OCI-LY3 (cell line): ENCODE results near the gene KBTBD12.
"Not testable (repeated sequence)": the region's sequence is repeated elsewhere in the genome, so short reads cannot be mapped to it uniquely, and the experiment has no call there.

ENCODE experiments used
- H2AFZ ChIP-seq: fragments of 200-600, 300-600 bp; shearing (Covaris generic); 2 replicates; pipeline ENCODE4 v1.6.0; 2014; ENCODE audit warnings: antibody characterized with exemption, low read depth, low read length
- H3K27ac ChIP-seq: fragments of 200-600, 300-600 bp; sonication (generic); 2 replicates; pipeline ENCODE4 v1.5.1; 2014; ENCODE audit warnings: mild to moderate bottlenecking, low read length, moderate library complexity, mixed read lengths
- H3K27me3 ChIP-seq: fragments of 200-600, 300-600 bp; sonication (generic); 2 replicates; pipeline ENCODE4 v1.6.1; 2014; ENCODE audit warnings: low read depth, low read length, mixed read lengths
- H3K36me3 ChIP-seq: fragments of 200-600, 300-600 bp; sonication (generic); replicated peaks from 2 replicates; pipeline ENCODE3; 2014; ENCODE audit warnings: low read depth, low read length, mixed read lengths
- H3K4me1 ChIP-seq: fragments of 300-600, 200-600 bp; sonication (generic); 2 replicates; pipeline ENCODE4 v1.6.1; 2014; ENCODE audit warnings: low read length, mixed read lengths
- H3K4me2 ChIP-seq: fragments of 200-600, 300-600 bp; sonication (generic); 2 replicates; pipeline ENCODE4 v1.6.1; 2014; ENCODE audit warnings: low read length, mixed read lengths
- H3K4me3 ChIP-seq: fragments of 300-600, 200-600 bp; sonication (generic); 2 replicates; pipeline ENCODE4 v1.5.1; 2014; ENCODE audit warnings: antibody characterized with exemption, mild to moderate bottlenecking, low read length, moderate library complexity
- H3K79me2 ChIP-seq: fragments of 300-600, 200-600 bp; shearing (Covaris generic); 2 replicates; pipeline ENCODE4 v1.6.1; 2014; ENCODE audit warnings: mild to moderate bottlenecking, low read length, mixed read lengths
- H3K9ac ChIP-seq: fragments of 300-600, 200-600 bp; shearing (Covaris generic); 2 replicates; pipeline ENCODE4 v1.6.0; 2014; ENCODE audit warnings: mild to moderate bottlenecking, low read length, moderate library complexity
- H3K9me3 ChIP-seq: fragments of 200-600, 300-600 bp; shearing (Covaris generic); 2 replicates; pipeline ENCODE4 v1.6.1; 2014; ENCODE audit warnings: low read length, mixed read lengths; ENCODE audit not compliant: insufficient read depth
- H4K20me1 ChIP-seq: fragments of 200-600, 300-600 bp; sonication (generic); 2 replicates; pipeline ENCODE4 v1.6.1; 2016; ENCODE audit warnings: low read length, mixed read lengths; ENCODE audit not compliant: insufficient read depth
- EZH2phosphoT487 ChIP-seq: fragments of 200-600 bp; shearing (Covaris generic); IDR thresholded peaks from 2 replicates; pipeline ENCODE4 v1.6.1; 2018; ENCODE audit warnings: antibody characterized with exemption, mixed run types, low read depth
- TF ChIP-seq, protein P1 (sequence below): fragments of 200-600, 300-600 bp; sonication (generic); IDR thresholded peaks from 2 replicates; pipeline ENCODE4 v1.5.1; 2014; ENCODE audit warnings: antibody characterized with exemption, low read length, low read depth

KBTBD12 gene

DNA sequence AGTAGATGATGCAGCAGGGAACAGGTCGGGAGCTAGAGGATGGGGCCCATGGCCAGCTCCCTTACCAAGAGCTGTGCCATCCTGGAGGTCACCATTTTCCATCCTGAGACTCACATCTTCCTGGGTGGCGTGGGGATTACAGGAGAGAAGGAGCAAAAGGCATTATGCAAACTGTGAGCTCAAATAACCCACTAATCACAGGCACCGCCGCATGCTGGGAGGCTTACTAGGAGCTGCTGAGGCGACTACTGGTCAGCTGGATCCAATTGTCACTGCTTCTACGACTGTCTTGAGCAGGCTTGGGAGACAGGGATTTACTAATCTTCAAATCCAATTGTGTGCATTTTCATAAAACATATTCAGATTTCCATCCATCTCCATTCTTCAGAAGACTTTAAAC is 12.5 kb upstream of the KBTBD12 start:
- TF ChIP-seq EZH2phosphoT487: no peak
- TF ChIP-seq, protein P1, sequence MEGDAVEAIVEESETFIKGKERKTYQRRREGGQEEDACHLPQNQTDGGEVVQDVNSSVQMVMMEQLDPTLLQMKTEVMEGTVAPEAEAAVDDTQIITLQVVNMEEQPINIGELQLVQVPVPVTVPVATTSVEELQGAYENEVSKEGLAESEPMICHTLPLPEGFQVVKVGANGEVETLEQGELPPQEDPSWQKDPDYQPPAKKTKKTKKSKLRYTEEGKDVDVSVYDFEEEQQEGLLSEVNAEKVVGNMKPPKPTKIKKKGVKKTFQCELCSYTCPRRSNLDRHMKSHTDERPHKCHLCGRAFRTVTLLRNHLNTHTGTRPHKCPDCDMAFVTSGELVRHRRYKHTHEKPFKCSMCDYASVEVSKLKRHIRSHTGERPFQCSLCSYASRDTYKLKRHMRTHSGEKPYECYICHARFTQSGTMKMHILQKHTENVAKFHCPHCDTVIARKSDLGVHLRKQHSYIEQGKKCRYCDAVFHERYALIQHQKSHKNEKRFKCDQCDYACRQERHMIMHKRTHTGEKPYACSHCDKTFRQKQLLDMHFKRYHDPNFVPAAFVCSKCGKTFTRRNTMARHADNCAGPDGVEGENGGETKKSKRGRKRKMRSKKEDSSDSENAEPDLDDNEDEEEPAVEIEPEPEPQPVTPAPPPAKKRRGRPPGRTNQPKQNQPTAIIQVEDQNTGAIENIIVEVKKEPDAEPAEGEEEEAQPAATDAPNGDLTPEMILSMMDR: no peak
- Histone ChIP-seq H3K4me2 (no peak overlapping the region), H4K20me1 (no peaks in the 10 kb centered on the region), H3K36me3 (peaks cover 3% of the 10 kb centered on the region), H3K27ac (no peak overlapping the region), H3K9me3 (no peaks in the 10 kb centered on the region), H3K79me2 (no peaks in the 10 kb centered on the region), H3K9ac (no peak overlapping the region), H3K4me3 (no peak overlapping the region), H3K27me3 (no peaks in the 10 kb centered on the region), H3K4me1 (peaks cover 10% of the 10 kb centered on the region), H2AFZ (no peak overlapping the region)

DNA sequence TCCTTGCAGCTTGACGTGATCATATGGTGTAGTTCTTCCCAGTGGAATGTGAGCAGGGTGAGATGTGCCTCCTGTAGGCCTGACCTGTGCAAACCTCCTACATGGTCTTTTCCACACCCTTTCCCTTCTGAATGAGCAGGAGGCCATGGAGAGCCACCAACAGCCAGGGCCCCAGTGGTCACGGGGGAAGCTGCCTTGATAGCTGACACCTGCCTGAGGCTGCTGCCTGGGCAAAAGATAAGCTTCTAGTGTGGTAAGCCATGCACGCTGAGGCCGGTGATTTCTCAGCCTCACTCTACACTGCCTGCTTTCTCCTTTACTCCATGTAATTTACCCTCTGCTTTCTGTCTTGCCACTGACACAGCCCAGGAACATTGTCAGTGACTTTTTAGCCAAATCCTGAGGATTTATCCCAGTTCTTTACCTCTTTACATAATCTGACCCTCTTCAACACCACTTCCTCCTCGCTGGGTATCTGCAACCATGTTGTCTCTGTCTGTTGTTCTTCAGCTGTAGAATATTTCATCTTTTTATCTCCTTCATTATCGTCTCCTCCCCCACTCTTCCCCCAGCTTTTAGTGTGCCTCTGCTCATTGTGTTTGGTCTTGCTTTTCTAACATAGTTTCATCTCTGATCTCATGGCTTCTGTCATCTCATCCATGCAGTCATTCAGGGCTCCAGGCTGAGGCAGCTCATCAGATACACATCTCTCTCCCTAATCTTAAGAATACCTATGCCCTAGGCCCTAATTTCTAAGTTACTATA is 11.2 kb upstream of the KBTBD12 start:
- TF ChIP-seq, protein P1: no peak
- TF ChIP-seq EZH2phosphoT487: no peak
- Histone ChIP-seq H3K4me3 (no peak overlapping the region), H2AFZ (no peak overlapping the region), H3K9ac (no peak overlapping the region), H3K27me3 (no peaks in the 10 kb centered on the region), H3K9me3 (no peaks in the 10 kb centered on the region), H3K36me3 (peaks cover 3% of the 10 kb centered on the region), H4K20me1 (no peaks in the 10 kb centered on the region), H3K79me2 (no peaks in the 10 kb centered on the region), H3K4me2 (no peak overlapping the region), H3K4me1 (peaks cover 13% of the 10 kb centered on the region), H3K27ac (no peak overlapping the region)

DNA sequence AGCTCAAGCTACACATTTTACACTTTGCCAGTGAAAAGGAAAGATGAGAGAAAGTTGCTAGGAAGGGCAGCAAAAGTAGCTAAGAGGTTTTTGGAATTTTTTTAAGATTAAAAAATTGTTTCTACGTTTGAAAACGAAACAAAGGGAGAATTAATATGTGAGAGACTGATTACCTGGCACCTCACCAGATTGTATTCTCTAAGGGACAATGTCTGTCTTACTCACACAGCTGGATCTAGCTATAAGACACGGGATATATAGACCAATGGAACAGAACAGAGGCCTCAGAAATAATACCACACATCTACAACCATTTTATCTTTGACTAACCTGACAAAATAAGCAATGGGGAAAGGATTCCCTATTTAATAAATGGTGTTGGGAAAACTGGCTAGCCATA is 9.5 kb upstream of the KBTBD12 start:
- Histone ChIP-seq H3K9ac (no peak overlapping the region), H4K20me1 (no peaks in the 10 kb centered on the region), H3K79me2 (no peaks in the 10 kb centered on the region), H3K4me1 (peaks cover 3% of the 10 kb centered on the region; the same call in 1 of the 2 replicates), H3K27ac (no peak overlapping the region), H3K4me2 (no peak overlapping the region), H3K9me3 (no peaks in the 10 kb centered on the region), H3K27me3 (no peaks in the 10 kb centered on the region), H2AFZ (no peak overlapping the region), H3K36me3 (no peaks in the 10 kb centered on the region), H3K4me3 (no peak overlapping the region)
- TF ChIP-seq, protein P1: no peak
- no peak for TF ChIP-seq EZH2phosphoT487

DNA sequence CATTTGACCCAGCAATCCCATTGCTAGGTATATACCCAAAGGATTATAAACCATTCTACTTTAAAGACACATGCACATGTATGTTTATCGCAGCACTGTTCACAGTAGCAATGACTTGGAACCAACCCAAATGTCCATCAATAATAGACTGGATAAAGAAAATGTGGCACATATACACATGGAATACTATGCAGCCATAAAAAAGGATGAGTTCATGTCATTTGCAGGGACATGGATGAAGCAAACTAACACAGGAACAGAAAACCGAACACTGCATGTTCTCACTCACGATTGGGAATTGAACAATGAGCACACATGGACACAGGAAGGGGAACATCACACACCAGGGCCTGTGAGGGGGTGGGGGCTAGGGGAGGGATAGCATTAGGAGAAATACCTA is 8.4 kb upstream of the KBTBD12 start:
- H2AFZ ChIP-seq, H4K20me1 ChIP-seq, H3K27me3 ChIP-seq, H3K9me3 ChIP-seq, H3K79me2 ChIP-seq, H3K4me2 ChIP-seq, H3K36me3 ChIP-seq, H3K27ac ChIP-seq, H3K4me3 ChIP-seq, H3K9ac ChIP-seq, H3K4me1 ChIP-seq: not testable (repeated sequence)
